ENCODE data around the gene TTLL10.
"Not testable (repeated sequence)": the region's sequence is repeated elsewhere in the genome, so short reads cannot be mapped to it uniquely, and the experiment has no call there.

The TTLL10 gene

DNA sequence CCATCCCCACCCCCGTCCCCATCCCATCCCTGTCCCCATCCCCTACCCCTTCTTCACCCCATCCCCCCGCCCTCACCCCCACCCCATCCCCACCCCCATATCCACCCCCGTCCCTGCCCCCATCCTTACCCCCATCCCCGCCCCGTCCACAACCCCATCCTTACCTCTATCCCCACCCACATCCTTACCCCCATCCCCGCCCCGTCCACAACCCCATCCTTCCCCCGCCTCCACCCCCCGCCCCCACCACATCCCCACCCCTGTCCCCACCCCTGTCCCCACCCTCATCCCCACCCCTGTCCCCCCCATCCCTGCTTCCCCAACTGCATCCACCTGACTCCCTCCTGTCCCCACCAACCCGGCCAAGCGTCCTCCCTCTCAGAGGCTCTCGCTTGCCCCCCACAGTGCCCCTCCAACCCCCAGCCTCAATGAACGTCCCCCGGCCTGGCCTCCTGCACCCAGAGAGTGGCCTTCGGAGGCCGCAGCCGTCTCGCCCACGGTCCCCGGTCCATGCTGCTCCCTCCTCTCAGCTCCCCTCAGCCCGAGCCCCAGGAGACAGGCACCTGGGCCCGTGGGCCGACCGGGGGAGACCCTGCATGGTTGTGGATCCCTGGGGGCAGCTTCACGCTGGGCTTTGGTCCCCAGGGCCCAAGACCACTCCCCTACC, 32.3 kb upstream of the TTLL10 start:
- in situ Hi-C loops (cut with HindIII; ENCODE audit: low sequenced_read_pairs), result no loop called here
- DNase-seq (ENCODE audit: low read depth, low spot score), result no peak
- no peak overlapping the region for H3K4me3 ChIP-seq (ENCODE audit: low read depth, low read length)
- TF ChIP-seq, protein P1, sequence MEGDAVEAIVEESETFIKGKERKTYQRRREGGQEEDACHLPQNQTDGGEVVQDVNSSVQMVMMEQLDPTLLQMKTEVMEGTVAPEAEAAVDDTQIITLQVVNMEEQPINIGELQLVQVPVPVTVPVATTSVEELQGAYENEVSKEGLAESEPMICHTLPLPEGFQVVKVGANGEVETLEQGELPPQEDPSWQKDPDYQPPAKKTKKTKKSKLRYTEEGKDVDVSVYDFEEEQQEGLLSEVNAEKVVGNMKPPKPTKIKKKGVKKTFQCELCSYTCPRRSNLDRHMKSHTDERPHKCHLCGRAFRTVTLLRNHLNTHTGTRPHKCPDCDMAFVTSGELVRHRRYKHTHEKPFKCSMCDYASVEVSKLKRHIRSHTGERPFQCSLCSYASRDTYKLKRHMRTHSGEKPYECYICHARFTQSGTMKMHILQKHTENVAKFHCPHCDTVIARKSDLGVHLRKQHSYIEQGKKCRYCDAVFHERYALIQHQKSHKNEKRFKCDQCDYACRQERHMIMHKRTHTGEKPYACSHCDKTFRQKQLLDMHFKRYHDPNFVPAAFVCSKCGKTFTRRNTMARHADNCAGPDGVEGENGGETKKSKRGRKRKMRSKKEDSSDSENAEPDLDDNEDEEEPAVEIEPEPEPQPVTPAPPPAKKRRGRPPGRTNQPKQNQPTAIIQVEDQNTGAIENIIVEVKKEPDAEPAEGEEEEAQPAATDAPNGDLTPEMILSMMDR (IDR thresholded peaks at IDR 0.05; ENCODE audit: low read depth, low read length), result no peak

DNA sequence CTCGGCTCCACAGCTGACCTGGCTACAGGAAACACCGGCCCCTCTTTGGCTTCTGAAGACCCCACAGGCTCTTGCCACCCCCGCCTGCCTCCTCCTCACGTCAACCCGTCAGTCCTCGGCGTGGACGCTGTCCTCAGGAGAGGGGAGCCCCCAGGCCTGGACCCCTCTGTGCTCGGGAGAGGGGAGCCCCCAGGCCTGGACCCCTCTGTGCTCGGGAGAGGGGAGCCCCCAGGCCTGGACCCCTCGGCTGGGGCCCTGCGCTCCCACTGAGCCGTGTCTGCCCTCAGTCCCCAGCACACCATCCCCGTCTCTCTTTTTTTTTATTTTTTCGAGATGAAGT, 31.8 kb upstream of the TTLL10 start:
- no peak overlapping the region for H3K4me3 ChIP-seq (ENCODE audit: low read depth, low read length)
- TF ChIP-seq, protein P1 (IDR thresholded peaks at IDR 0.05; ENCODE audit: low read depth, low read length), result no peak
- in situ Hi-C loops (cut with HindIII; ENCODE audit: low sequenced_read_pairs), result no loop called here
- DNase-seq (ENCODE audit: low read depth, low spot score), result no peak

DNA sequence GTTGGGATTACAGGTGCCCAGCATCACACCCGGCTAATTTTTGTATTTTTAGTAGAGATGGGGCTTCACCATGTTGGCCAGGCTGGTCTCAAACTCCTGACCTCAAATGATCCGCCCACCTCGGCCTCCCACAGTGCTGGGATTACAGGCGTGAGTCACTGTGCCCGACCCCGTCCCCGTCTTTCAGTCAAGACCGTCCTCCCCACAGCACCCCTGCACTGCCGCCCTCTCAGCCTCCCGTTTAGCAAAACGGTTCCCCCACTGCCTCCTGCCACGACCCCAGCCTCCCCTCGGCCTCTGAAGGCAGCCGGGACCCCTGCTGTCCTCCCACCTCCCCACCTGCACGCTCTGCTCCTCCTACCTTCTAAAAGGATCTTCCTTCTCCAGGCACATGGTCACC, 31.3 kb upstream of the TTLL10 start:
- DNase-seq (ENCODE audit: low read depth, low spot score); H3K4me3 ChIP-seq (ENCODE audit: low read depth, low read length); in situ Hi-C loops (cut with HindIII; ENCODE audit: low sequenced_read_pairs): not testable (repeated sequence)

DNA sequence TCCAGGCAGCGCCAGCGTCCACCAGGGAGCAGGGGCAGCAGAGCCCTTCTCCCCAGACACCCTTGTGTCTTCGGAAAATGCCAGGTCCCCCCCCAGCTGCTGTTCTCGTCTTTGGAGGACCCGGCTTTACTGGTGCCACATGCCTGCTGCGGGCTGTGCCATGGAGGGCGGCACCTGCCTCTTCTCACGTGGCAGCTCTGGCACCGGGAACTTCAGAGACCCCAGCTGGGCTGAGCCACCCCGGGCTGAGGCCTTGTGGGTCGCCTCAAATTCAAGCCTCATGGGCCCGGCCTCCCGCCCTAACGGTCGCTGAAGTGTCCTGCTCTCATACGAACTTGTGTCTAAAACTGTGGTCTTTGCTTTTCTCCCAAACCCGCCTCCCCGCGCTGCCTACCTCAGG, 30.8 kb upstream of the TTLL10 start:
- no peak overlapping the region for H3K4me3 ChIP-seq (ENCODE audit: low read depth, low read length)
- TF ChIP-seq, protein P1 (IDR thresholded peaks at IDR 0.05; ENCODE audit: low read depth, low read length), result no peak
- no peak for DNase-seq (ENCODE audit: low read depth, low spot score)
- in situ Hi-C loops (cut with HindIII; ENCODE audit: low sequenced_read_pairs), result no loop called here

DNA sequence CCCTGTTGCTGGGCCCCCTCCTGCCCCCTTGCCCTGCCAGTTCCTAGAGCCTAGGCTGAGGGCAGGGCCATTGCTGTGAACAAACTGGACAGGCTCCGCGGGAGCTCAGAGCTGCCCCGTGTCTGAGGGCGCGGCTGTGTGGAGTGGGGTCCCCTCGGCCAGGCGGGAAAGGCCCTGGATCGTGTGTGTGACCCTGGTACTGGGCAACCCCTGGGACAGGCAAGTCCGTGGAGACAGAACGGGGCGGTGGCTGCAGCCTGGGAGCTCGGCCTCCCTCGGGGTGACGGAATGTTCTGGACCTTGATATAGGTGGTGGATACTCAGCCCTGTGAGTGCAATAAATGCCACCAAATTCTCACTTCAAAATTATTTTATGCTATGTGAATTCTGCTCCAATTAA, 30.0 kb upstream of the TTLL10 start:
- TF ChIP-seq, protein P1 (IDR thresholded peaks at IDR 0.05; ENCODE audit: low read depth, low read length), result no peak
- in situ Hi-C loops (cut with HindIII; ENCODE audit: low sequenced_read_pairs), result no loop called here
- DNase-seq (ENCODE audit: low read depth, low spot score), result no peak
- no peak overlapping the region for H3K4me3 ChIP-seq (ENCODE audit: low read depth, low read length)

DNA sequence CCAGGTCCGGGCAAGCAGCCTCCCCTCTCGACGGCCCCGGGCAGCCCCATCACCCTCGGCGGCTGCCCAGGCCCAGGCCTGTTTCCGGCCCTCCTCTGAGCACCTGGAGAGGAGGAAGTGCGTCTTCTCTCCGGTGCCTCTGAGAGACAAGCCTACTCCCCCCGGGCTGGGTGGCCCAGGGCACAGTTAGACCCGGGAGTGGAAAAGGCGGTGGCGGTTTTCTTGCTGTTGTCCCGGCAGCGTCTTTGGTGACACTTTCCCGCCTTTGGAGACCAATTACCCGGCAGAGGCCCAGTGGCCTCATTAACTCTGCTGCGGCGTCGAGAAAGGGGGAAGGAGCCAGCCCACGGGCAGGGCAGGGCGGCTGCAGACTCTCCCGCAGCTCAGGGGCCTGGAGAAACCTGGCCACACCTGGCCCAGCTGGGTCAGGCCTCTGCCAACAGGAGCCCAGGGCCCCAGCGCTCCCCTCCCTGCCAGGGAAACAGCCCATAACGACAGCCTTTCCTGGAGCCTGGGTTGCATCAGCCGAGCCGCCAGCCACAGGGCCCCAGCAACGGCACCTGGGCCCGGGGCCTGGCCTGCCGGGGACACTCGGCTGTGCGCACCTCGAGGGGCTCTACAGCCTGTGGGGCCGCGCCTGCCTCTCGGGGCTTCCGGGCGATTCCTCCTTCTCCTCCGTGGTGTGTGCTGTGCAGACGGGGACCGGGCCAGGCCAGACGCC, 29.4 kb upstream of the TTLL10 start:
- in situ Hi-C loops (cut with HindIII; ENCODE audit: low sequenced_read_pairs), result no loop called here
- TF ChIP-seq, protein P1 (IDR thresholded peaks at IDR 0.05; ENCODE audit: low read depth, low read length), result no peak
- no peak overlapping the region for H3K4me3 ChIP-seq (ENCODE audit: low read depth, low read length)
- DNase-seq (ENCODE audit: low read depth, low spot score), result no peak

DNA sequence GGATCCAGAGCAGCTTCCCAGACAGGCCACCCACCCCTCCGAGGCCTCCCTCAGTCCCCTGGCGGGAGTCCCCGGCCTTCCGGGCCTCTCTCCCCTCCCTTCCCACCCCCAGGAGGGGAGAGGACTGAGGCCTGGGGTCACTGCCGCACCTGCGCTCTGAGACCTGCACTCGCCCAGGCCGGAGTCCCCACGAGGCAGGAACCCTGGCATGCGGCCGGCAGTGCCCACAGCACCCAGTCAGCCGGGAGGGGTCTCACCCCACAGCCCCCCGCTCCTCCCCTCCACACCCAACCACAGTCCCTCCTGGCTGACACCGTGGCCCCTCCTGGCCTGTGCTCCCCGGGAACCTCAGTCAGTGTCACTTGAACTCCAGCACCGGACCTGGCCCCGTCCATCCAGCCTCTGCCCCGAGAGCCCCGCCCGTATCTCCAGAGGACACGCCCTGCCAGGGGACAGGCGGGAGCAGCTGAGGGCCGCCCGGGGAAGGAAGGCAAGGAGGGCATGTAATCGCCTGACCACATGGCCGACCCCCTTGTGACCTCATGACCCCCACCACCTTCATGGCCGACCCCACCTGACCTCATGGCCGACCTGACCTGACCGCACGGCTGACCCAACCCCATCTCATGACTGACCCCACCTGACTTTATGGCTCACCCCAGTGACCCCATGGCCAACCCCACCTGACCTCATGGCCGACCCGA, 28.7 kb upstream of the TTLL10 start:
- in situ Hi-C loops (cut with HindIII; ENCODE audit: low sequenced_read_pairs), result no loop called here
- TF ChIP-seq, protein P1 (IDR thresholded peaks at IDR 0.05; ENCODE audit: low read depth, low read length), result no peak
- no peak for DNase-seq (ENCODE audit: low read depth, low spot score)
- H3K4me3 ChIP-seq (ENCODE audit: low read depth, low read length), result no peak overlapping the region
